Measurements from ENCODE around the gene C19orf53. TPM values are rescaled to one million over a fixed set of nuclear protein-coding genes. Genes with fewer than 3 reads are reported as not detected.

The C19orf53 gene
- total and polyA plus RNA-seq, 4 donors: 31.1 to 136 (median 126) TPM

DNA sequence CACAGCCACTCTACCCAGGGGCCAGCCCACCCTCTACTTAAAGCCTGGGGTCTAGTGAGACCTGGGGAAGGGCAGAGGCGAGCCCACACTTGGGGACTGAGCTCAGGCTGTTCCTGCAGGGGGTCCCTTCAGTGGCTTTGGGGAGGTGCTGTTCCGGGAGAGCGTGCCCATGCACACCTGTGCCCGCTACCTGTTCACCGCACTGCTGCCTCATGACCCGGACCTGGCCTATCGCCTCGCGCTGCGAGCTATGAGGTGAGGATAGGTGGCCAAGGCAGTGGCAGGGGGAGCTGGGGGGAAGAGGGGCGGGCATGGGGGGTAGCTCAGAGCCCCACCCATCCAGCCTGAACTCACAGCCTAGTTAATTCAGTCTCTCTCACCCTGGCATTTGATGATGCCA lies 45.0 kb downstream of the C19orf53 start:
- no peak for DNase-seq (ENCODE audit: low read depth in 4 of 6, low spot score in 6 of 6)
- Histone ChIP-seq H3K27ac (ENCODE audit: low read depth, low read length) (no peak overlapping the region), H3K27me3 (ENCODE audit: control insufficient read depth, insufficient read depth, low read length) (no peaks in the 10 kb centered on the region), H3K4me3 (ENCODE audit: low read depth, low read length) (no peak overlapping the region), H3K4me1 (ENCODE audit: control insufficient read depth, insufficient read depth, low read length) (no peaks in the 10 kb centered on the region), H3K9me3 (ENCODE audit: control insufficient read depth, insufficient read depth, low read length) (no peaks in the 10 kb centered on the region), H3K36me3 (ENCODE audit: control insufficient read depth, insufficient read depth, low read length) (peaks cover 83% of the 10 kb centered on the region)
- 96% methylated on average over 8 of the region's 11 CpGs for WGBS (ENCODE audit: insufficient coverage)

DNA sequence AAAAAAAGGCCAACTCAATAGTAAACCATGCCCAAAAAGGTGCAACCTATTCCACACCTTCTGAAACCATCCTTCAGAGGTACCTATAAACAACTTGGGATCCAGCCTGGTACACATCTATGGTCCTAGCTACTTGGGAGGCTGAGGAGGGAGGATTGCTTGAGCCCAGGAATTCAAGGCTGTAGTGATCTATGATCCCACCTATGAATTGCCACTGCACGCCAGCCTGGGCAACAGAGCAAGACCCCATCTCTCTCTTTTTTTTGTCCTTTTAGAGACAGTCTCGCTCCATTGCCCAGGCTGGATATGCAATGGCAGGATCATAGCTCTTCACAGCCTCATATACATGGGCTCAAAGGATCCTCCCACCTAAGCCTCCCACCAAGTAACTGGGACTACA lies 47.0 kb downstream of the C19orf53 start:
- H3K9me3 ChIP-seq (ENCODE audit: control insufficient read depth, insufficient read depth, low read length): no peaks in the 10 kb centered on the region
- H3K4me1 ChIP-seq (ENCODE audit: control insufficient read depth, insufficient read depth, low read length): no peaks in the 10 kb centered on the region
- no peaks in the 10 kb centered on the region for H3K27me3 ChIP-seq (ENCODE audit: control insufficient read depth, insufficient read depth, low read length)
- H3K27ac ChIP-seq (ENCODE audit: low read depth, low read length): no peak overlapping the region
- DNase-seq (ENCODE audit: low read depth in 4 of 6, low spot score in 6 of 6): no peak
- H3K36me3 ChIP-seq (ENCODE audit: control insufficient read depth, insufficient read depth, low read length): peaks cover 90% of the 10 kb centered on the region
- WGBS (ENCODE audit: insufficient coverage): 100% methylated on average over 2 of the region's 2 CpGs
- no peak overlapping the region for H3K4me3 ChIP-seq (ENCODE audit: low read depth, low read length)

DNA sequence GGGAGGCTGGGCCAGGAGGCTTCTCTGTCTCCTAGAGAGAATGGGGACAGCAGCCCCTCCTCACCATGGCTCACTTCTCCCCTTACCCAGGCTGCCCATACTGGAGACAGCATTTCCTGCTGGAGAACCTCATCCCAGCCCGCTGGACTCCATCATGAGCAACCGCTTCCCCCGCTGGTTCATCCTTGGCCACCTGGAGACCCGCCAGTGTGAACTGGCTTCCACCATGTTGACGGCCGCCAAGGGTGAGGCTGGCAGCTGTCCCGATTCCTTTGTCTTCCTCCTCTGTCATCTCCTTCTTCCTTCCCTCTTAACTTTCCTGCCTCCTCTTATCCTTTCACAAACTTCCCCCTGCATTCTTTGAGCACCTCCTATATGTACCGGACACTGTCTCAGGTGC lies 49.0 kb downstream of the C19orf53 start:
- no peaks in the 10 kb centered on the region for H3K4me1 ChIP-seq (ENCODE audit: control insufficient read depth, insufficient read depth, low read length)
- H3K27me3 ChIP-seq (ENCODE audit: control insufficient read depth, insufficient read depth, low read length): no peaks in the 10 kb centered on the region
- H3K4me3 ChIP-seq (ENCODE audit: low read depth, low read length): no peak overlapping the region
- H3K36me3 ChIP-seq (ENCODE audit: control insufficient read depth, insufficient read depth, low read length): peaks cover 89% of the 10 kb centered on the region
- no peak overlapping the region for H3K27ac ChIP-seq (ENCODE audit: low read depth, low read length)
- no peaks in the 10 kb centered on the region for H3K9me3 ChIP-seq (ENCODE audit: control insufficient read depth, insufficient read depth, low read length)
- WGBS (ENCODE audit: insufficient coverage): 83% methylated on average over 7 of the region's 8 CpGs
- DNase-seq (ENCODE audit: low read depth in 4 of 6, low spot score in 6 of 6): no peak

DNA sequence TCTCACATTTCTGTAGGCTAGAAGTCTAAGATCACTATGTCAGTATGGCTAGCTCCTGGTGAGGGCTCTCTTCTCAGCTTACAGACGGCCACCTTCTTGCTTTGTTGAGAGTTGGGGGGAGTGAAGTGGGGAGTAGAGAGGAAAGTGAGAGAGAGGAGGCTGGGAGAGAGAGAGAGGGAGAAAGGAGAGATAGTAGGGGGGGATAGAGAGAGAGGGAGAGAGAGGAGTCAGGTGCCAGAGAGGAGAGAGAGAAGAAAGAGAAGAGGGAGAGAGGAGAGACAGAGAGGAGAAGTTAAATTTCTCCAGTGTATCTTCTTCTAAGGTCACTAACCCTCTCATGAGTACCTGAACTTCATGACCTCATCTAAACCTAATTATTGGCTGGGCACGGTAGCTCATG lies 49.6 kb downstream of the C19orf53 start:
- 80% methylated on average over 2 of the region's 2 CpGs for WGBS (ENCODE audit: insufficient coverage)
- H3K4me1 ChIP-seq (ENCODE audit: control insufficient read depth, insufficient read depth, low read length): no peaks in the 10 kb centered on the region
- no peak overlapping the region for H3K27ac ChIP-seq (ENCODE audit: low read depth, low read length)
- H3K9me3 ChIP-seq (ENCODE audit: control insufficient read depth, insufficient read depth, low read length): no peaks in the 10 kb centered on the region
- H3K4me3 ChIP-seq (ENCODE audit: low read depth, low read length): no peak overlapping the region
- no peaks in the 10 kb centered on the region for H3K27me3 ChIP-seq (ENCODE audit: control insufficient read depth, insufficient read depth, low read length)
- no peak for DNase-seq (ENCODE audit: low read depth in 4 of 6, low spot score in 6 of 6)
- H3K36me3 ChIP-seq (ENCODE audit: control insufficient read depth, insufficient read depth, low read length): peaks cover 91% of the 10 kb centered on the region

DNA sequence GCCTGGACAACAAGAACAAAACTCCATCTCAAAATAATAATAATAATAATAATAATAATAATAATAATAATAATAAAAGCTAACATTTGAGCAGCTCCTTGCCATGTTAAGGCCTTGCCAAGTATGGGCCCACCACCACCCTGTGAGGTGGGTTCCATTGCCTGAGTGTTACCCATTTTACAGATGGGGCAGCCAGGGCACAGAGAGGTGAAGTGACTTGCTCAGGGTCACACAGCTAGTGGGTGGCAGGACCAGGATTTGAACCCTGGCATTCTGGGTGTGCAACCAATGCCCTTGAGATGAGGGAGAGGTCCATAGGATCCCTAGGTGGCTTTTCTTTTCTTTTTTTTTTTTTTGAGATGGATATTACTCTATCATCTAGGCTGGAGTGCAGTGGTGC lies 50.4 kb downstream of the C19orf53 start:
- H3K27me3 ChIP-seq (ENCODE audit: control insufficient read depth, insufficient read depth, low read length): no peaks in the 10 kb centered on the region
- H3K36me3 ChIP-seq (ENCODE audit: control insufficient read depth, insufficient read depth, low read length): peaks cover 89% of the 10 kb centered on the region
- H3K27ac ChIP-seq (ENCODE audit: low read depth, low read length): no peak overlapping the region
- H3K9me3 ChIP-seq (ENCODE audit: control insufficient read depth, insufficient read depth, low read length): no peaks in the 10 kb centered on the region
- H3K4me3 ChIP-seq (ENCODE audit: low read depth, low read length): no peak overlapping the region
- no peak for DNase-seq (ENCODE audit: low read depth in 4 of 6, low spot score in 6 of 6)
- no peaks in the 10 kb centered on the region for H3K4me1 ChIP-seq (ENCODE audit: control insufficient read depth, insufficient read depth, low read length)

DNA sequence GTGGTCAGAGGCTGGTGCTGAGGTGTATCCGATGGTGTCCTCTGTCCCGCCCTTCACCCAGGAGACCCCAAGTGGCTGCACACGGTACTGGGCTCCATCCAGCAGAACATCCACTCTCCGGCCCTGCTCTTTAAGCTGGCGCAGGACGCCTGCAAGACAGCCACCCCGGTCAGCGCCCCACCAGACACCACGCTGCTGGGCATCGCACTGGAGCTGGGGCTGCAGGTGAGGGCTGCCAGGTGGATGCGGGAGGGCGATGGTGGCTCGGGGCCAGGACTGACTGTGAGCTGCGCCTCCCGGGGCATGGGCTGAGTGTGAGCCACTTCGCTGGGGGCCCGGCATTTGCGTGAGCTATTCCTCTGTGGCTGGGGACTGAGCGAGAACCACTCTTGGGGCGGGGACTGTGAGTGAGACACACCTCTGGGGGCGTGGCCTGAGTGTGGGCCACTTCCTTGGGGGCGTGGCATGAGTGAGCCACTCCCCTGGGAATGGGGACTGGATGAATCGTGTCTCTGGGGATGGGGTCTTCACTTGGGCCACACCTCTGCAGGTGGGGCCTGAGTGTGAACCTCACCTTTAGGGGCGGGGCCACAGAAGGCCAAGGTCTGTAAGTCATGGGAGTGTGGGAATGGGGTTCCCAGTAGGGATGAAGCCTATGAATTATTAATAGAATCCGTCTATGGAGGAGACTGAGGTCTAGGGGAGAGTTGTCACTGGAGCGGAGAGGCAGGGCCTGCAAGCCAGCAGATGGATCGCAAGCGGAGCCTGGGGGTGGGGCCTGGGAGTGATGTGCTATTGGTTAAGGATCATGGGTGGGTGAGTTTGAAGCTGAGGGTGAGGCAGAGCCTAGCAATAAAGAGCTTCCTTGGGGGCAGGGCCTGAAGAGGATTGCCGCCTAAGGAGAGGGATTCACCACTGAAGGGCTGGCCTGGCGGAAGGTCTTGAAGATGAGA lies 51.5 kb downstream of the C19orf53 start:
- Histone ChIP-seq H3K36me3 (ENCODE audit: control insufficient read depth, insufficient read depth, low read length) (peaks cover 89% of the 10 kb centered on the region), H3K4me1 (ENCODE audit: control insufficient read depth, insufficient read depth, low read length) (no peaks in the 10 kb centered on the region), H3K4me3 (ENCODE audit: low read depth, low read length) (no peak overlapping the region), H3K27ac (ENCODE audit: low read depth, low read length) (no peak overlapping the region), H3K9me3 (ENCODE audit: control insufficient read depth, insufficient read depth, low read length) (no peaks in the 10 kb centered on the region), H3K27me3 (ENCODE audit: control insufficient read depth, insufficient read depth, low read length) (no peaks in the 10 kb centered on the region)
- DNase-seq (ENCODE audit: low read depth in 4 of 6, low spot score in 6 of 6): peak in 1 of 6 donors; percentile 20
- 82% methylated on average over 30 of the region's 30 CpGs for WGBS (ENCODE audit: insufficient coverage)

DNA sequence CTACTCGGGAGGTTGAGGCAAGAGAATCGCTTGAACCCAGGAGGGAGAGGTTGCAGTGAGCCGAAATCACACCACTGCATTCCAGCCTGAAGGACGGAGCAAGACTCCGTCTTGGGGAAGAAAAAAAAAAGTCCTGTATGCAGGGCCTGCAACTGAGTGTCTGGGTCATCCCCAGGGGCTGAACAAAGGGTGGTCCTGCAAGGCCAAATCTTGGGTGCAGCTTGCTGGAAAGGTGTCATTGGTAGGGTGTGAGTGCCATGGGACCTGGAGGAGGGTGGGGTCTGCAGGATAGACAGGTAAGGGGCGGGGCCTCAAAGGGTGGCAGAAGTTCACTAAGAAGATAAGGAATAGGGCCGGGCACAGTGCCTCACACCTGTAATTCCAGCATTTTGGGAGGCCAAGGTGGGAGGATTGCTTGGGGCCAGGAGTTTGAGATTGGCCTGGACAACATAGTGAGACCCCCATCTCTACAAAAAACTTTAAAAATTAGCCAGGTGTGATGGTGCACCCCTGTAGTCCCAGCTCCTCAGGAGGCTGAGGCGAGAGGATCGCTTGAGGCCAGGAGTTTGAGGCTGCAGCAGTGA lies 52.5 kb downstream of the C19orf53 start:
- Histone ChIP-seq H3K4me1 (ENCODE audit: control insufficient read depth, insufficient read depth, low read length) (no peaks in the 10 kb centered on the region), H3K36me3 (ENCODE audit: control insufficient read depth, insufficient read depth, low read length) (peaks cover 89% of the 10 kb centered on the region), H3K4me3 (ENCODE audit: low read depth, low read length) (no peak overlapping the region), H3K27me3 (ENCODE audit: control insufficient read depth, insufficient read depth, low read length) (no peaks in the 10 kb centered on the region), H3K27ac (ENCODE audit: low read depth, low read length) (no peak overlapping the region), H3K9me3 (ENCODE audit: control insufficient read depth, insufficient read depth, low read length) (no peaks in the 10 kb centered on the region)
- 96% methylated on average over 7 of the region's 9 CpGs for WGBS (ENCODE audit: insufficient coverage)
- no peak for DNase-seq (ENCODE audit: low read depth in 4 of 6, low spot score in 6 of 6)

DNA sequence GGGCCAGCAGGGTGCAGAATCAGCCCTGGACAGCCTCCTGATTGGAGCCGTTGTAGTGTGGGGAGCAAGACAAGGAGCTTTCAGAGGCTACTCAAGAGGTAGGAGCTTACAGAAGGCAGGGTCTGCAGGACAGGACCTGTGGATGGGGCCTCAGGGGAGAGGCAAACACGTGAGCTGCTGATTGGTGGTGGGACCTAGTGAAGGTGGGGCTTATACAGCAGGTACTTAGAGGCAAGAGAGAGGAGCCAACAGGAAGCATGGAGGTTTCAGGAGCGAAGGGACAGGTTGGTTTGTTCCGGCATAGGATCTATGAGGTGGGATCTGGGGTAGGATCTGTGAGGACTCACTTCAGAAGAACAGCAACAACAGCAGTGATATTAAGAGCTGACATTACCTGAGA lies 53.4 kb downstream of the C19orf53 start:
- Histone ChIP-seq H3K4me3 (ENCODE audit: low read depth, low read length) (no peak overlapping the region), H3K36me3 (ENCODE audit: control insufficient read depth, insufficient read depth, low read length) (peaks cover 83% of the 10 kb centered on the region), H3K27me3 (ENCODE audit: control insufficient read depth, insufficient read depth, low read length) (no peaks in the 10 kb centered on the region), H3K9me3 (ENCODE audit: control insufficient read depth, insufficient read depth, low read length) (no peaks in the 10 kb centered on the region), H3K4me1 (ENCODE audit: control insufficient read depth, insufficient read depth, low read length) (no peaks in the 10 kb centered on the region), H3K27ac (ENCODE audit: low read depth, low read length) (no peak overlapping the region)
- 65% methylated on average over 4 of the region's 4 CpGs for WGBS (ENCODE audit: insufficient coverage)
- no peak for DNase-seq (ENCODE audit: low read depth in 4 of 6, low spot score in 6 of 6)
